CD14-positive monocyte (primary cell): Measurements from ENCODE around the gene NLGN1. TPM values are rescaled to one million over a fixed set of nuclear protein-coding genes. Genes with fewer than 3 reads are reported as not detected.

Experiments
- DNase-seq, 3 donors: peaks; one replicate each; pipeline ENCODE4 v3.0.0-alpha.2; 2011 to 2022
- H2AFZ ChIP-seq: 2 replicates; pipeline ENCODE4 v1.6.0; 2012; ENCODE audit warnings: mild to moderate bottlenecking, low read depth, low read length, inconsistent platforms; ENCODE audit not compliant: insufficient read depth, poor library complexity, severe bottlenecking
- H3K27ac ChIP-seq, 2 donors: 1 replicate in 1 of 2; 2 replicates in 1 of 2; pipeline ENCODE4 v1.5.1; 2012 to 2013; ENCODE audit warnings: low read length in 2 of 2, control low read depth in 1 of 2, inconsistent platforms in 1 of 2, low read depth in 1 of 2, mild to moderate bottlenecking in 1 of 2
- H3K27me3 ChIP-seq, 2 donors: one replicate each; pipeline versions ENCODE4 v1.6.0 to v1.6.1; 2011 to 2013; ENCODE audit warnings: low read length in 2 of 2; ENCODE audit not compliant: control insufficient read depth in 2 of 2, insufficient read depth in 2 of 2
- H3K36me3 ChIP-seq, 2 donors: replicated peaks in 1 of 2; 1 replicate in 1 of 2; 2 replicates in 1 of 2; pipeline versions ENCODE4 v1.5.1 to v1.6.1; 2012 to 2013; ENCODE audit warnings: low read length in 2 of 2, control low read depth in 1 of 2, inconsistent platforms in 1 of 2, mild to moderate bottlenecking in 1 of 2; ENCODE audit not compliant: insufficient read depth in 2 of 2, control insufficient read depth in 1 of 2
- H3K4me1 ChIP-seq, 2 donors: 1 replicate in 1 of 2; 2 replicates in 1 of 2; pipeline versions ENCODE4 v1.5.1 to v1.6.1; 2012 to 2013; ENCODE audit warnings: low read length in 2 of 2, control low read depth in 1 of 2, inconsistent platforms in 1 of 2, mild to moderate bottlenecking in 1 of 2, moderate library complexity in 1 of 2; ENCODE audit not compliant: insufficient read depth in 2 of 2, control insufficient read depth in 1 of 2
- H3K4me2 ChIP-seq: replicated peaks from 2 replicates; pipeline ENCODE3; 2012; ENCODE audit warnings: low read length, moderate library complexity, mild to moderate bottlenecking; ENCODE audit not compliant: poor library complexity, severe bottlenecking; ENCODE audit errors: extremely low read depth
- H3K4me3 ChIP-seq, 3 experiments: fragments of 200-600 bp in 1 of 3; sonication (generic) in 1 of 3; replicated peaks in 1 of 3; 1 replicate in 2 of 3; 2 replicates in 1 of 3; pipeline ENCODE4 v1.5.1; 2011 to 2013; ENCODE audit warnings: low read length in 3 of 3, mild to moderate bottlenecking in 3 of 3, control low read depth in 2 of 3, low read depth in 2 of 3, inconsistent platforms in 1 of 3, moderate library complexity in 1 of 3
- H3K79me2 ChIP-seq: 2 replicates; pipeline ENCODE4 v1.6.0; 2012; ENCODE audit warnings: mild to moderate bottlenecking, control low read depth, inconsistent platforms, low read length, moderate library complexity; ENCODE audit not compliant: insufficient read depth
- H3K9ac ChIP-seq: 2 replicates; pipeline ENCODE4 v1.6.0; 2017; ENCODE audit warnings: low read length, mild to moderate bottlenecking; ENCODE audit not compliant: insufficient read depth, poor library complexity, severe bottlenecking
- H3K9me3 ChIP-seq, 2 donors: replicated peaks in 1 of 2; 1 replicate in 1 of 2; 2 replicates in 1 of 2; pipeline versions ENCODE4 v1.5.1 to v1.6.1; 2012 to 2013; ENCODE audit warnings: low read length in 2 of 2, control low read depth in 1 of 2; ENCODE audit not compliant: control insufficient read depth in 1 of 2, insufficient read depth in 1 of 2
- H4K20me1 ChIP-seq: 2 replicates; pipeline ENCODE4 v1.6.0; 2012; ENCODE audit warnings: mild to moderate bottlenecking, low read length, control low read depth, moderate library complexity; ENCODE audit not compliant: insufficient read depth
- H3K27ac Mint-ChIP-seq, 7 donors: one replicate each; pipeline ENCODE4 v1.8.0; 2020; ENCODE audit warnings: mild to moderate bottlenecking in 7 of 7, mixed read lengths in 7 of 7, moderate library complexity in 6 of 7, inconsistent platforms in 2 of 7
- H3K27me3 Mint-ChIP-seq, 3 donors: one replicate each; pipeline ENCODE4 v1.8.0; 2021 to 2022; ENCODE audit warnings: low read depth in 3 of 3, mild to moderate bottlenecking in 3 of 3, mixed read lengths in 3 of 3, moderate library complexity in 3 of 3, inconsistent platforms in 1 of 3
- H3K36me3 Mint-ChIP-seq, 2 donors: one replicate each; pipeline ENCODE4 v1.8.0; 2020; ENCODE audit warnings: mixed read lengths in 2 of 2, inconsistent platforms in 1 of 2, mild to moderate bottlenecking in 1 of 2
- H3K4me1 Mint-ChIP-seq: one replicate; pipeline ENCODE4 v1.8.0; 2020; ENCODE audit warnings: mild to moderate bottlenecking, mixed read lengths
- H3K4me3 Mint-ChIP-seq, 2 donors: one replicate each; pipeline ENCODE4 v1.8.0; 2020; ENCODE audit warnings: mild to moderate bottlenecking in 2 of 2, mixed read lengths in 2 of 2, moderate library complexity in 1 of 2
- H3K9me3 Mint-ChIP-seq, 7 donors: one replicate each; pipeline ENCODE4 v1.8.0; 2020 to 2022; ENCODE audit warnings: mixed read lengths in 7 of 7, mild to moderate bottlenecking in 6 of 7, moderate library complexity in 6 of 7, inconsistent platforms in 2 of 7
- CTCF ChIP-seq: fragments of 200-600 bp; IDR thresholded peaks from one replicate; pipeline ENCODE4 v1.8.0; 2022; ENCODE audit warnings: antibody characterized with exemption, mild to moderate bottlenecking
- WGBS: methylation state at CpG from one replicate; pipeline ENCODE4 v1.1.5; 2013; ENCODE audit warnings: missing lambda C conversion rate; ENCODE audit not compliant: insufficient coverage; 5-methylcytosine and 5-hydroxymethylcytosine counted together
- intact Hi-C, 2 donors: fragments of 100-400 bp; cut with micrococcal nuclease; formaldehyde crosslinking; loops; one replicate each; pipeline versions ENCODE4 v1.15.0 to v1.15.1; 2023
- polyA plus RNA-seq, 3 donors: library from polyadenylated mRNA; depleted of rRNA in 1 of 3; unstranded in 2 of 3; stranded (reverse) in 1 of 3; fragments of 300-500 nt in 2 of 3; fragments of >200 nt in 1 of 3; fragmentation: Illumina TruSeq in 2 of 3; gene quantifications; 1 replicate in 2 of 3; 2 replicates in 1 of 3; pipeline ENCODE4 v1.2.3, GENCODE V29; 2012 to 2021

Gene NLGN1
- polyA plus RNA-seq, 3 donors: not detected

GRCh38 chr3:174168538-174169254, 771.2 kb downstream of the NLGN1 start:
- no peak for DNase-seq
- Histone ChIP-seq H2AFZ (no peak overlapping the region), H3K27me3 (no peaks in the 10 kb centered on the region), H3K79me2 (no peaks in the 10 kb centered on the region), H3K4me2 (no peak overlapping the region), H3K27ac (no peak overlapping the region), H3K4me3 (no peak overlapping the region), H3K4me1 (no peaks in the 10 kb centered on the region), H3K9me3 (peaks cover 10 to 15% of the 10 kb centered on the region in 2 donors), H3K36me3 (no peaks in the 10 kb centered on the region), H4K20me1 (no peaks in the 10 kb centered on the region), H3K9ac (no peak overlapping the region)
- no peaks in the 10 kb centered on the region for H3K27me3 Mint-ChIP-seq
- TF ChIP-seq CTCF: no peak
- intact Hi-C loops: no loop called here
- whole genome bisulfite sequencing: 100% methylated on average over 2 of the region's 3 CpGs
- no peak overlapping the region for H3K4me3 Mint-ChIP-seq
- H3K27ac Mint-ChIP-seq: no peak overlapping the region
- no peaks in the 10 kb centered on the region for H3K4me1 Mint-ChIP-seq
- no peaks in the 10 kb centered on the region for H3K36me3 Mint-ChIP-seq
- H3K9me3 Mint-ChIP-seq: peaks cover 7 to 19% (median 9%) of the 10 kb centered on the region in 7 donors

- Histone ChIP-seq H3K27me3 (no peaks in the 10 kb centered on the region), H3K27ac (no peak overlapping the region), H3K79me2 (no peaks in the 10 kb centered on the region), H4K20me1 (no peaks in the 10 kb centered on the region), H3K4me3 (no peak overlapping the region), H2AFZ (no peak overlapping the region), H3K9me3 (peaks cover 10 to 15% of the 10 kb centered on the region in 2 donors), H3K9ac (no peak overlapping the region), H3K4me2 (no peak overlapping the region), H3K36me3 (no peaks in the 10 kb centered on the region), H3K4me1 (no peaks in the 10 kb centered on the region)
- Mint-ChIP-seq H3K36me3 (no peaks in the 10 kb centered on the region), H3K27me3 (no peaks in the 10 kb centered on the region), H3K27ac (no peak overlapping the region), H3K4me1 (no peaks in the 10 kb centered on the region), H3K9me3 (peaks cover 7 to 17% (median 9%) of the 10 kb centered on the region in 7 donors), H3K4me3 (no peak overlapping the region)
- 100% methylated on average over 3 of the region's 3 CpGs for WGBS
- TF ChIP-seq CTCF: no peak
- intact Hi-C loops: no loop called here
- no peak for DNase-seq
These were observed 772.2 kb downstream of the NLGN1 start for GRCh38 chr3:174169736-174170135.
